ENCODE data around the gene CCL18.
"Not testable (repeated sequence)": the region's sequence is repeated elsewhere in the genome, so short reads cannot be mapped to it uniquely, and the experiment has no call there.

Gene CCL18

DNA sequence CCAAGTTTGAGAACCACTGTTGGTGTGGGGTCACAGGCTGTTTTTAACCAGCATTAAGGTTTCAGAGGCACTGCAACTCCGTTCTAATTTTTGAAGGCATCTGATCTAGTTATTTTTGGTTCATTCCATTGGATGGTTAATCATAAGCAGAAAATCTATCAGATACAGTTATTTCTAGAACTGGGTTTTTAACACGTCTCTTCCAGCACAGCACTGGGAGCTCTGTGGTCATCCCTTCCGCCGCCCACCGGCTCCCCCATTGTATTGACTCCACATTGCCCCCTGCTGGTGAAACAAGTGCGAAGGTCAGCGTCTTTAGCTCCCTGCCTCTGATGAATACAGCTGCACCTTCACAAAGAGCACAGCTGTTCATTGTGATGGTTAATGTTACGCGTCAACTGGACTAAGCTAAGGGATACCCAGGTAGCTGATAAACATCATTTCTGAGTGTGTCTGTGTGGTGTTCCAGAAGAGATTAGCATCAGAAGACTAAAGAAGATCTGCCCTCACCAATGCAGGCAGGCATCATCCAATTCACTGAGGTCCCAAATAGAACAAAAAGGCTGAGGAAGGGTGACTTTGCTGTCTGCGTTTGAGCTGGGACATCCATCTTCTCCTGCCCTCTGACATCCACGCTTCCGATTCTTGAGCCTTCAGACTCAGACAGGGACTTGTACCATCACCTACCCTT lies 8.5 kb downstream of the CCL18 start:
- DNase-seq: peak; percentile 83

- no peak for DNase-seq
These were observed 10.3 kb downstream of the CCL18 start for GRCh38 chr17:36074365-36074764.

DNA sequence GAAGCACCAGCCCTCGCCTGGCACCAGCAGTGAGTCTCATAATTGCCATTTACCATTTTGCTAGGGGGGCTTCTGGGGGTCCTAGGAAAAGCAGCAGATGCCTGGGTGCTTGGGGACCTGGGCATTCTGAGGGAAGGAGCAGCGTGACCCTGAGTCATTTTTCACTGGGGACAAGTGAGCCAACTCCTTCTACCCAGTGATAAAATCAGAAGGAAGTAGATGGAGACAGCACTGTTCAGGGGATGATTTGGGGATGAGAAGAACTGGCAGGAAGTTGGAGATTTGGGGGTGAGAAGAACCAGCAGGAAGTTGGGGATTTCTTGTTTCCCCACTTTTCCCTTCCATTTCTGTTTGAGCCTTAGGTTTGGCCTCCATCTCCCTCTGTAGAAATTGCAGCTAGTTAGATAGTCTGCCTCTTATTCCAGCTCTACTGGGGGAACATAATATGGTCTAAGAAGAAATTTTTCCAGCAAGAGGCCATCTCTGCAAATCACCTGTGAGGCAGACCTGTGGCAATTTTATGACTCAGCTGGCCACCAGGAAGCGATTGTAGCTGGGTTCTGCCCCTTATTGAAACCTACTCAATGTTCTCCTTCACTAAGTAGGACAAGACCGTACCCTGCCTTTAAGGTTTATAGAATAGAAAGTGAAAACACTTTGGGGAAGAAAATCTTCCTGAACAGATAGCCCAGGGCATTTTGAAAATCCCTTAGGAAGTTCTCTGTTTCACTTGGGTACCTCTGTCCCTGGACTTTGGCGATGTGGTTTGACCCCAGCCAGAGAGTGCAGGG lies 17.8 kb downstream of the CCL18 start:
- not testable (repeated sequence) for DNase-seq

DNA sequence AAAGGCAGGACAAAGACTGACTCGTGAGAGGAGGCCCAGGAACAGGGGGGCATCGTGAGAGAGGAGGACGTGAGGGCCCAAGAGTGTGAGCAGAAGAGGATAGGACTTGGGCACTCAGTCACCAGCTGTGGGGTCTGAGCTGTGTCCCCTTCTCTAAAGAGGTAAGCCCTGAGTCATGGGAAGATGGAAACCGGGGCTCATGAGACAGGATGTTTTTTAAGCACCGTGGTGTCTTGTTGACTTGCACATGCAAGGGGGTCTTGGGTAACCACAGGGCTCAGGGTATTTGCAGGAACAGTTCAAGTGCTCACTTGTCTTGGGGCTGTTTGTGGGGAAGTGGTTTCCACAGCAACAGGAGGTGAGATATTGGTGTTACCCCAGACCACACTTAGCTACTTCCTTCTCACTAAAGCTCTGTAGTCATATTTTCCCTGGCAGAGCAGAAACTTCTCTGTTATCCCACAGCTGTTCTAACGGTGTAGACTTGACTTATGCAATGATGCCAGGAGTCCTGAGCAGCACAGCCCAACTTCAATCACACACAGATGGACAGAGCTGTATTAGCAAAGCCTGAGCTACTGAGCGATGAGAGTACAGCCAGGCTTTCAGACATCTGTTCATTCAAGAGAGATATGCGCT lies 18.5 kb downstream of the CCL18 start:
- peak; percentile 48 for DNase-seq

GRCh38 chr17:36083691-36084090 lies 19.6 kb downstream of the CCL18 start:
- not testable (repeated sequence) for DNase-seq

GRCh38 chr17:36085765-36086164 lies 21.7 kb downstream of the CCL18 start:
- DNase-seq: no peak

GRCh38 chr17:36086791-36087190 lies 22.7 kb downstream of the CCL18 start:
- DNase-seq: peak; percentile 38

- DNase-seq: not testable (repeated sequence)
These were observed 23.4 kb downstream of the CCL18 start for GRCh38 chr17:36087471-36087870.

DNA sequence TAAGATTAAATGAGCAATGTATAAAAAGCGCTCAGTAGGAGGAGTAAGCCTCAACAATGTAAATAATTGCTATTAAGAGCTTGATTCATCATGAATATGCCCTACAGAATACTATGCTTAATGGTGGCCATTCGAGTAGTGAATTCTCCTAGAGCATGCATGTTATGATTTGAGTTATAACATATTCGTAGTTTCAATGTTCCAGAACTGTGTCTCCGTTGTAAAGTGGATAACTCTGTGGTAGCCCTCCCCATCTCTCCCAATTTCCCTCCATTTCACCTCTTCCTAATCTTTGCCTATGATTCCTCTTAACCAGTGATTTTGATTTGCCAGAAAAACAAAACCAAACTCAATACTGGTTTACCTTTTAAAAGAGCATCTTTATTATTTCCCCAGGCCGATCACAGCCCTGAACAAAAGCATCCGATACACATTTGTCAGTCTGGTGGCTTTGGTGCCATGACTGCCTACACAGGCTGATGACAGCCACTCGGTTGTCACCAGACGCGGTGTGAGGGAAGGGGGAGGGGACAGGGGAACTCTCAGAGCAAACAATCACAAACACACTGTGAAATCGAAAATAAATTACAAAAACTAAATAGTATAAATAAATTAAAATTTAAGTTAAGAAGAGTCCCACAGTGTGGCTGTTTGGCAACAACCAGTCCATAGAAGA lies 24.0 kb downstream of the CCL18 start:
- DNase-seq: not testable (repeated sequence)

- no peak for DNase-seq
These were observed 24.7 kb downstream of the CCL18 start for GRCh38 chr17:36088670-36089338.

- no peak for DNase-seq
These were observed 25.3 kb downstream of the CCL18 start for GRCh38 chr17:36089339-36089865.

DNA sequence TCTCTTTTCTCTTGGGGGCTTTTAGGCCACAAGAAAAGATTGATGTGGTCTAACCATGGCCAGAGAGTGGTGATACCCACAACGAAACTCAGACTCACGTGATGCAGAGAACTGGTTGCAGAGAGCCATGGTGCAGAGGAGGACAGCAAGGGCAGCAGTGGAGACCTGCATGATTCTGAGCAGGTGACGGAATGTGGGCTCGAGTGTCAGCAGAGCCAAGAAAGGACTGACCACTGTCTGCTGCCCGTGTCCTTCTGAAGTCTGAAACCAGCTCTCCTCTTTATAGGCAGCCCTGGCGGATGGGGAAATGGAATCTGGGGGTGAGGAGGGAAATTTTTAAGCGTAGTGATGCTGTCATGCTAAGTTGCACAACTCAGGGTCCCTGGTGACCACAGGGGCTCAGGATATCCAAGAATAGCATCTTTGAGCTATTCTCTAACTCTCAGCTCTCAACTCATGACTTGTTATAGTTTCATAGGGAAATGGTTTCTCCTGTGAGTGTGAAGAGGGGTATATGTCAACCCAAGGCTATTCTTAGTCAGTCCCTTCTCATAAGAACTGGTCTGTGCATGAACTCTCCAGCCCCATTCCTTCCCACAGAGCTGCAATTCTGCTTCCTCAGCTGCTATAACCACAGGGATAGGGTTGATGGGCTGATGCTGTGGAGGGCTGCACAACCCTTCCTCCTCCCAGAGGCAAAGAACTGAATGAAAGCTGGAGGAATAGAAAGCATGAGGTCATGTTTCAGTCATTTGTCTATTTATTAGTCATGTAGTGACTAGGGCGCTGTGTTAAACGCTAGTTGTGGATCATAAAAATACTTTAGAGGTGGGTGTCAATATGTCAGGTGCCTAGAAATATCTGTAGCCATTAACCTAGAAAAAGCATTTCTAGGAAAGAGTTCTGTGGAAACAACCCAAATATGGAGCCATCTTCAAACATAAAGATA lies 26.1 kb downstream of the CCL18 start, which contains the start of gene CCL3:
TSS of gene CCL3 (minus strand) at position 256 of the 949 bp plus-strand sequence. CDS start at position 171, 85 bp downstream.
- no peak for DNase-seq

DNA sequence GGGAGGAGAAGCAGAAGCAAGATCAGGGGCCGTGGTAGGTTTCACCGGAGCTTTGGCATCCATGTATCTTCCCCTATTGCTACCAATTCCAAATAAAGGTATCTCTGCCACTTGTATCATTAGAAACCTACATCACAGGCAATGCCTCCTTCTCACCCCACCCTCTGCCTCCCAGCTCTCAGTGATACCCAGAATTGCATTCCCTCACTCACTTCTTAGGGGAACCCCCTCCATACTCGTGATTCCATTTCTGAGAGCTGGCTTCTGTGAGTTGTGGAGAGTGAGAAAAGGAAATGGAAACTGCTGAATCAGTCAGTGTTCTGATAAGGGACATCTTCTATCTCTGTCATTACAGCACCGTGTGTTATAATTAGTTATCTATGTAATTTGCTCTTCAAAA lies 28.2 kb downstream of the CCL18 start:
- DNase-seq: no peak

GRCh38 chr17:36092715-36093114 lies 28.6 kb downstream of the CCL18 start:
- DNase-seq: not testable (repeated sequence)

DNA sequence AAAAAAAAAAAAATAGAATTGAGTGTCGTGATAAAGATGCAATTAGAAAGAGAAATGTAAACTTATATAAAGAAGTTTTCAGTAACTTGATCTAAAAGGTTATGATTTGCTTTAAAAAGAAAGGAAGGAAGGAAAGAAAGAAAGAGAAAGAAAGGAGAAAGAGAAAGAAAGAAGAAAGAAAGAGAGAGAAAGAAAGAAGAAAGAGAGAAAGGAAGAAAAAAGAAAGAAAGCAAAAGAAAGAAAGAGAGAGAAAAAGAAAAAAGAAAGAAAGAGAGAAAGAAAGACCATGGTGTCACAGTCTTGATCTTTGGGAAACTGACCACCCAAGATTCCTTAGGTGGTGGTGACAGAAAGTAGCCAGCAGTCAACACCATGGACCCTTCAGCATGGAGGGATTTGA lies 30.2 kb downstream of the CCL18 start:
- no peak for DNase-seq

DNA sequence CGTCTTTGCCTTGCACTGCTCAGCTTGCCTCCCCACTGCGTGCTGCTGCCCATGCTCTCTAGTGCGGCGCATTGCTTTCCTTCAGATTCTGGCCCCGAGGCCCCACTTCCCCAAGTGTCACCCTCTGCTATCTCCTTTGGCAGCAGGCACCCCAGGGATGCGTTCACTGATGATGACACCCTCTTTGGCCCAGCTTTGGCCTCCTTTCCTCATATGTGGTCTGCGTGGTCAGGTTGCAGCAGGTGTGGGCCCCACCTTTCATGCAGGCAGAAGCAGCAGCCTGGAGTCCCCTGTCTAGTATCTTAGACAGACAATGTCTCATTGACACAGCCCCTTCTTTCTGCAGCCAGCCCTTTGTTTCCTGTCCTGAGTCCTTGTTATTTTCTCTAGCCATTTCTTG lies 30.7 kb downstream of the CCL18 start:
- no peak for DNase-seq

DNA sequence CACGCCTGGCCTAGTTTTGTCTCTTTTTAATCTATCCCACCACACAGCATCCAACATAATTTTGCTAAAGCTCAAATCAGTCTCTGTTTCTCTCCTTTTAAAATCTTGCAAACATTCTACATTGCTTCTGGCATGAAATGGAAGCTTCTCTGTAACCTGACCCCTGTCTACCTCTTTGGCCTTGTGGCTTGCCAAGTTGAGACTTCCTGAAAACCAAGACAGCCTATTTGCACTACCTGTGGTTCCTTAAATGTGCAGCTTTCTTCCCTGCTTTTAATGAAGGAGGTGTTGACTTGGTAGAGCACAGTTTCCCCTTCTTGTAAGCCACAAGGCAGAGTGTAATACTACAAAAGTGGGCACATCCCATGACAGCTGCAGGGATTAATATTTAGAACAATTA lies 31.9 kb downstream of the CCL18 start:
- no peak for DNase-seq

DNA sequence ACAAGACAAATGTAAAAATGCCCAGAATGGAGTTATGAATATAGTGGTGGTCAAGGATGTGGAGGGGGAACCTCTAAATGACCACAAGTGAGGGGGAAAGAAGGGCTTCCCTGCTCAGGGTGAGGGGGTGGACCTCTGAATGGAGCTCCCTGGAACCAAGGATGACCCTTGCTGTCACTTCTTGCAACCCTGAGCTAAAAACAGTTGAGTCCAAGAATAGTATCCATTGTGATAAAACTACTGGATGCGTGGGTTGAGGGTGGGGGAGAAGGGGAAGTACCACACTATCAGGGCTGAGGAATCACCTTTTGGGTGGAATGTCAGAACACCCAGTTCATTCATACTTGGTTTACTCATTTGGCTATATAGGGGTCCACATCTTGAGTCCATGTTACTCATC lies 34.9 kb downstream of the CCL18 start:
- not testable (repeated sequence) for DNase-seq

- DNase-seq: not testable (repeated sequence)
These were observed 39.4 kb downstream of the CCL18 start, which contains the start of gene CCL4 for GRCh38 chr17:36103401-36103975. TSS of gene CCL4 (plus strand) at chr17:36103827. CDS start at chr17:36103906, 79 bp downstream.

GRCh38 chr17:36104246-36104645 lies 40.2 kb downstream of the CCL18 start:
- not testable (repeated sequence) for DNase-seq
